ENCODE results near the gene GRB7.
"Not testable (repeated sequence)": the region's sequence is repeated elsewhere in the genome, so short reads cannot be mapped to it uniquely, and the experiment has no call there.

GRB7 gene

GRCh38 chr17:39709998-39710964 is 27.5 kb upstream of the GRB7 start:
- DNase-seq, result no peak

- not testable (repeated sequence) for DNase-seq
Measured at GRCh38 chr17:39711071-39711470, 26.7 kb upstream of the GRB7 start.

GRCh38 chr17:39711851-39712250 is 25.9 kb upstream of the GRB7 start:
- DNase-seq, result no peak

- no peak for DNase-seq
Measured at GRCh38 chr17:39714234-39714633, 23.5 kb upstream of the GRB7 start.

- no peak for DNase-seq
Measured at GRCh38 chr17:39715375-39716072, 22.2 kb upstream of the GRB7 start.

GRCh38 chr17:39716073-39716818 is 21.5 kb upstream of the GRB7 start:
- no peak for DNase-seq

GRCh38 chr17:39716879-39717536 is 20.7 kb upstream of the GRB7 start:
- no peak for DNase-seq

GRCh38 chr17:39717660-39718059 is 20.1 kb upstream of the GRB7 start:
- no peak for DNase-seq

GRCh38 chr17:39719563-39720355 is 18.0 kb upstream of the GRB7 start:
- no peak for DNase-seq

GRCh38 chr17:39722104-39722503 is 15.6 kb upstream of the GRB7 start:
- DNase-seq, result no peak

GRCh38 chr17:39722965-39723848 is 14.5 kb upstream of the GRB7 start:
- no peak for DNase-seq

GRCh38 chr17:39724731-39725130 is 13.0 kb upstream of the GRB7 start:
- DNase-seq, result no peak

- DNase-seq, result not testable (repeated sequence)
Measured at GRCh38 chr17:39725923-39726322, 11.8 kb upstream of the GRB7 start.

- DNase-seq, result no peak
Measured at GRCh38 chr17:39726617-39727016, 11.1 kb upstream of the GRB7 start.

GRCh38 chr17:39727556-39727955 is 10.2 kb upstream of the GRB7 start:
- DNase-seq, result no peak

GRCh38 chr17:39729280-39729851 is 8.4 kb upstream of the GRB7 start:
- no peak for DNase-seq

- DNase-seq, result peak; percentile 95
Measured at GRCh38 chr17:39730095-39730921, 7.4 kb upstream of the GRB7 start, which contains the start of gene MIEN1. MIEN1 (minus strand) TSS chr17:39730532; CDS start chr17:39730495, 37 bp downstream.

GRCh38 chr17:39732586-39732985 is 5.2 kb upstream of the GRB7 start:
- no peak for DNase-seq

GRCh38 chr17:39735882-39736281 is 1.9 kb upstream of the GRB7 start:
- DNase-seq, result no peak
